PC-3 (cell line): Measurements from ENCODE around the gene DIP2C. TPM values are rescaled to one million over a fixed set of nuclear protein-coding genes. Genes with fewer than 3 reads are reported as not detected.
"Not testable (repeated sequence)": the region's sequence is repeated elsewhere in the genome, so short reads cannot be mapped to it uniquely, and the experiment has no call there.

Source experiments
- ATAC-seq: fragments of 200-7000 bp; cut with Tn5 transposase; 2 replicates; pipeline ENCODE4 v1.9.1; 2020; ENCODE audit warnings: mild to moderate bottlenecking, moderate library complexity
- BruUV-seq: library from RNA; stranded (reverse); fragments of 400-500 nt; replicated peaks from 2 replicates; lab custom pipeline; 2021; lab: Mats Ljungman, UMichigan
- CTCF ChIA-PET: fragments of 300-600 bp; sonication (Branson Sonifier 250); formaldehyde crosslinking; loops from one replicate; lab custom pipeline; 2022; ENCODE audit warnings: antibody characterized with exemption; lab: Charles Lee
- POLR2A ChIA-PET: fragments of 300-600 bp; sonication (Branson Sonifier 250); formaldehyde crosslinking; loops from one replicate; lab custom pipeline; 2022; ENCODE audit warnings: antibody characterized with exemption; ENCODE audit not compliant: unreplicated experiment; lab: Charles Lee
- DNase-seq: peaks from one replicate; pipeline ENCODE4 v3.0.0-alpha.2; 2015
- H2AFZ ChIP-seq: fragments of 300-600 bp; sonication (generic); 2 replicates; pipeline ENCODE4 v1.6.0; 2016; ENCODE audit warnings: antibody characterized with exemption, low read length
- H3F3A ChIP-seq: fragments of 300-600 bp; sonication (generic); one replicate; pipeline ENCODE4 v1.6.0; 2017; ENCODE audit warnings: antibody characterized with exemption, low read length, control low read depth, mild to moderate bottlenecking; ENCODE audit not compliant: unreplicated experiment
- H3K27ac ChIP-seq: fragments of 300-600 bp; sonication (generic); 2 replicates; pipeline ENCODE4 v1.5.1; 2016; ENCODE audit warnings: mild to moderate bottlenecking, low read length
- H3K27me3 ChIP-seq: fragments of 300-600 bp; sonication (generic); 2 replicates; pipeline ENCODE4 v1.6.1; 2016; ENCODE audit warnings: low read length, mixed read lengths
- H3K36me3 ChIP-seq: fragments of 300-600 bp; sonication (generic); 2 replicates; pipeline ENCODE4 v1.6.1; 2016; ENCODE audit warnings: low read depth, mixed run types, low read length, mixed read lengths
- H3K4me1 ChIP-seq: fragments of 300-600 bp; sonication (generic); 2 replicates; pipeline ENCODE4 v1.5.1; 2016; ENCODE audit warnings: low read length; ENCODE audit not compliant: insufficient read depth
- H3K4me2 ChIP-seq: fragments of 300-600 bp; sonication (generic); 2 replicates; pipeline ENCODE4 v1.6.0; 2016; ENCODE audit warnings: low read length
- H3K4me3 ChIP-seq: fragments of 300-600 bp; sonication (generic); 2 replicates; pipeline ENCODE4 v1.5.1; 2016; ENCODE audit warnings: mild to moderate bottlenecking, low read length, mixed read lengths
- H3K79me2 ChIP-seq: fragments of 300-600 bp; sonication (generic); 2 replicates; pipeline ENCODE4 v1.6.1; 2017; ENCODE audit warnings: low read length, mixed read lengths
- H3K9ac ChIP-seq: fragments of 300-600 bp; sonication (generic); 2 replicates; pipeline ENCODE4 v1.6.0; 2016; ENCODE audit warnings: mild to moderate bottlenecking, low read length
- H3K9me2 ChIP-seq: fragments of 300-600 bp; sonication (generic); replicated peaks from 2 replicates; pipeline ENCODE4 v1.6.1; 2016; ENCODE audit warnings: mixed run types, low read length, mixed read lengths
- H3K9me3 ChIP-seq: fragments of 300-600 bp; sonication (generic); 2 replicates; pipeline ENCODE4 v1.6.1; 2016; ENCODE audit warnings: low read length, mixed read lengths
- H4K20me1 ChIP-seq: fragments of 300-600 bp; sonication (generic); 2 replicates; pipeline ENCODE4 v1.6.1; 2016; ENCODE audit warnings: low read length, mixed read lengths
- EZH2 ChIP-seq: fragments of 300-600 bp; sonication (generic); IDR thresholded peaks from one replicate; pipeline ENCODE4 v1.6.1; 2017; ENCODE audit warnings: antibody characterized with exemption, mild to moderate bottlenecking, low read length; ENCODE audit not compliant: unreplicated experiment
- EZH2phosphoT487 ChIP-seq: fragments of 300-600 bp; sonication (generic); IDR thresholded peaks from 2 replicates; pipeline ENCODE4 v1.6.1; 2018; ENCODE audit warnings: mild to moderate bottlenecking, antibody characterized with exemption, low read length, borderline replicate concordance
- intact Hi-C: fragments of 100-400 bp; cut with micrococcal nuclease; formaldehyde crosslinking; loops from 2 replicates; pipeline ENCODE4 v1.9.0; 2023
- total RNA-seq: library from RNA; depleted of rRNA; stranded (reverse); fragments of >200 nt; gene quantifications from 2 replicates; pipeline ENCODE4 v1.2.3, GENCODE V29; 2014
- TF ChIP-seq, protein P1 (sequence below): fragments of 300-600 bp; sonication (generic); conservative IDR thresholded peaks from 2 replicates; pipeline ENCODE4 v1.5.1; 2017; ENCODE audit warnings: antibody characterized with exemption, low read depth, mild to moderate bottlenecking, low read length

Gene DIP2C
- total RNA-seq, 1 experiment from 2014 or later: 3.1 TPM

DNA sequence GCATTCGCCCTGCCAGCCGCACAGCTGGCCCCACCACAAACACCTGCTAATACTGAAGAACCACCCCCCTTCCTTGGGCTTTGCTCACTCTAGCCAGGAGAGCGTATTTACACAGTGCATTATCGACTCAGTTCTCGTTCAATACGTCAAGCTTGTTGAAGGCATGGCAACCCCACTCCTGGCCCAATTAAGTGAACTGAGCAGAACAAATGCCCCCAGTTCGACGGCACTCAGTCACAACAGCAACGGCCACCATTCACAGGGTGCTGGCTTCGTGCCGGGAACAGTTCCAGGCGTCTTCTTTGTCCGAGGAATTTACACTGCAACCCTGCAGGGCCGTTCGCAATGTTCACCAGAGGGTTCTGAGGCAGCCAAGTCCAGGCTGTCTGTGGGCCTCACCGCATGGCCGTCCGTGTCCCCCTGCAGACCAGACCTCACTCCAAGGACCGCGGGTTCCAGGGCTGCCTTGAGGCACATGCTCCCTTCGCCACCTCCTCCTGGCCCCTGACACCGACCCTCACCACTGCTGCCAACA is 175.3 kb downstream of the DIP2C start:
- Histone ChIP-seq H3K9me3 (no peaks in the 10 kb centered on the region), H3F3A (no peaks in the 10 kb centered on the region), H3K4me1 (0 out of 2 replicates have a peak, but pooled peaks cover 4% of the 10 kb centered on the region), H3K9me2 (no peaks in the 10 kb centered on the region), H3K4me2 (no peak overlapping the region), H4K20me1 (no peaks in the 10 kb centered on the region), H3K4me3 (no peak overlapping the region), H3K36me3 (no peaks in the 10 kb centered on the region), H3K27ac (no peak overlapping the region), H3K27me3 (no peaks in the 10 kb centered on the region), H2AFZ (no peak overlapping the region), H3K79me2 (no peaks in the 10 kb centered on the region), H3K9ac (no peak overlapping the region)
- no peak for DNase-seq
- ATAC-seq: no peak
- intact Hi-C loops: loop anchor here (5.0 kb wide), 1 partner anchor 168 kb away; no protein-coding TSS in a partner anchor
- no TSS peak for BruUV-seq
- CTCF ChIA-PET: no interaction called here
- POLR2A ChIA-PET: no interaction called here
- TF ChIP-seq, protein P1, sequence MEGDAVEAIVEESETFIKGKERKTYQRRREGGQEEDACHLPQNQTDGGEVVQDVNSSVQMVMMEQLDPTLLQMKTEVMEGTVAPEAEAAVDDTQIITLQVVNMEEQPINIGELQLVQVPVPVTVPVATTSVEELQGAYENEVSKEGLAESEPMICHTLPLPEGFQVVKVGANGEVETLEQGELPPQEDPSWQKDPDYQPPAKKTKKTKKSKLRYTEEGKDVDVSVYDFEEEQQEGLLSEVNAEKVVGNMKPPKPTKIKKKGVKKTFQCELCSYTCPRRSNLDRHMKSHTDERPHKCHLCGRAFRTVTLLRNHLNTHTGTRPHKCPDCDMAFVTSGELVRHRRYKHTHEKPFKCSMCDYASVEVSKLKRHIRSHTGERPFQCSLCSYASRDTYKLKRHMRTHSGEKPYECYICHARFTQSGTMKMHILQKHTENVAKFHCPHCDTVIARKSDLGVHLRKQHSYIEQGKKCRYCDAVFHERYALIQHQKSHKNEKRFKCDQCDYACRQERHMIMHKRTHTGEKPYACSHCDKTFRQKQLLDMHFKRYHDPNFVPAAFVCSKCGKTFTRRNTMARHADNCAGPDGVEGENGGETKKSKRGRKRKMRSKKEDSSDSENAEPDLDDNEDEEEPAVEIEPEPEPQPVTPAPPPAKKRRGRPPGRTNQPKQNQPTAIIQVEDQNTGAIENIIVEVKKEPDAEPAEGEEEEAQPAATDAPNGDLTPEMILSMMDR: no peak
- TF ChIP-seq EZH2 (no peak), EZH2phosphoT487 (no peak)

DNA sequence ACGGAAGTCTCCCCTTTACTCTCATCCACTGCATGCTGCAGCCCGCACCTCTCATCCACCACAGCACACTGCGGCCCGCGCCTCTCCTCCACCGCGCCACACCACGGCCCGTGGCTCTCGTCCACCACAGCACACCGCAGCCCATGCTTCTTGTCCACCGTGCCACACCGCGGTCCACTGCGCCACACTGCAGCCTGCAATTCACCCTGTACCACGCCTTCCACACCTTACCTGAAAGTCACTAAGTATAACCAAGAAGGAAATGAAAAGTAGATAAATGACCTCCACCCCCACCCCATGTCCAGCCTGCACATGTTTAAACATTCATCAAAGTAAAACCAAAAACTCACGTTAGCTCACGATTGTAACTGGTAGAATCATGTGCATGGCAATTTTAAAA is 176.1 kb downstream of the DIP2C start:
- no peaks in the 10 kb centered on the region for H3K36me3 ChIP-seq
- no TSS peak for BruUV-seq
- CTCF ChIA-PET: interaction anchor here (0.6 kb wide), 3 partner anchors 77 to 266 kb away, joined by 4 to 8 read pairs (median 7); no protein-coding TSS in a partner anchor

DNA sequence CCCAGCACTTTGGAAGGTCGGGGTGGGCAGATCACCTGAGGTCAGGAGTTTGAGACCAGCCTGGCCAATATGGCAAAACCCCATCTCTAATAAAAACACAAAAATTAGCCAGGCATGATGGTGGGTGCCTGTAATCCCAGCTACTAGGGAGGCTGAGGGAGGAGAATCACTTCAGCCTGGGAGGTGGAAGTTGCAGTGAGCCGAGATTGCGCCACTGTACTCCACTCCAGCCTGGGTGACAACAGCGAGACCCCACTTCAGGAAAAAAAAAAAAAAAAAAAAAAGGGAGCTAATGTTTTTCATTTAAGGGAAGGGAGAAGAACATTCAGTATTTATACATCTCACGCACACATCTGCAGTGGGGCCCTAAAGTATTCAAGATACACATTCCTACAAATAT is 176.8 kb downstream of the DIP2C start:
- CTCF ChIA-PET: interaction anchor here (0.6 kb wide), 3 partner anchors 76 to 267 kb away, joined by 4 to 8 read pairs (median 7); no protein-coding TSS in a partner anchor
- H3K4me2 ChIP-seq, H3K4me3 ChIP-seq, H3F3A ChIP-seq, H2AFZ ChIP-seq, H3K9me3 ChIP-seq, H4K20me1 ChIP-seq, H3K36me3 ChIP-seq, H3K27ac ChIP-seq, H3K79me2 ChIP-seq, BruUV-seq, POLR2A ChIA-PET, H3K4me1 ChIP-seq, H3K9ac ChIP-seq, H3K27me3 ChIP-seq, ATAC-seq, DNase-seq, H3K9me2 ChIP-seq: not testable (repeated sequence)
- intact Hi-C loops: loop anchor here (5.0 kb wide), 1 partner anchor 170 kb away; no protein-coding TSS in a partner anchor

More for the DNA sequence above, 176.1 kb downstream of the DIP2C start:
- no peak overlapping the region for H2AFZ ChIP-seq
- no peaks in the 10 kb centered on the region for H3K9me2 ChIP-seq
- no peak overlapping the region for H3K4me2 ChIP-seq
- H3F3A ChIP-seq: no peaks in the 10 kb centered on the region
- H3K27me3 ChIP-seq: no peaks in the 10 kb centered on the region
- intact Hi-C loops: loop anchor here (5.0 kb wide), 1 partner anchor 169 kb away; no protein-coding TSS in a partner anchor
- H3K27ac ChIP-seq: no peak overlapping the region
- no peak overlapping the region for H3K9ac ChIP-seq
- H3K4me1 ChIP-seq: 0 out of 2 replicates have a peak, but pooled peaks cover 4% of the 10 kb centered on the region
- POLR2A ChIA-PET: no interaction called here
- DNase-seq (no peak), ATAC-seq (no peak)
- H3K79me2 ChIP-seq: no peaks in the 10 kb centered on the region
- no peak for TF ChIP-seq EZH2
- TF ChIP-seq, protein P1: no peak
- TF ChIP-seq EZH2phosphoT487: no peak
- H3K4me3 ChIP-seq: no peak overlapping the region
- no peaks in the 10 kb centered on the region for H3K9me3 ChIP-seq
- no peaks in the 10 kb centered on the region for H4K20me1 ChIP-seq
